Measurements from ENCODE around the gene ACSS3. TPM values are rescaled to one million over a fixed set of nuclear protein-coding genes. Genes with fewer than 3 reads are reported as not detected.
"Not testable (repeated sequence)": the region's sequence is repeated elsewhere in the genome, so short reads cannot be mapped to it uniquely, and the experiment has no call there.

The ACSS3 gene
- total RNA-seq, 4 donors from 2014 or later: 78.1 to 106 (median 83.8) TPM

- no peaks in the 10 kb centered on the region for H3K9me3 ChIP-seq
- no peaks in the 10 kb centered on the region for H3K27me3 ChIP-seq
- peaks cover 0 to 1% (median 0%) of the 10 kb centered on the region in 3 donors for H3K36me3 ChIP-seq
- no peak overlapping the region for H3K27ac ChIP-seq
- no peak overlapping the region for H3K4me3 ChIP-seq
- H3K4me1 ChIP-seq: peaks cover 0 to 16% (median 2%) of the 10 kb centered on the region in 4 donors
- no peak for DNase-seq (ENCODE audit: low spot score in 2 of 2)
- TF ChIP-seq EP300 (IDR thresholded peaks at IDR 0.05) (no peak), CTCF (IDR thresholded peaks at IDR 0.05) (no peak), POLR2A (IDR thresholded peaks at IDR 0.05) (no peak)
These were observed 131.1 kb downstream of the ACSS3 start for GRCh38 chr12:81209012-81209411.

- H3K9me3 ChIP-seq; H3K4me3 ChIP-seq; DNase-seq (ENCODE audit: low spot score in 2 of 2); H3K36me3 ChIP-seq; H3K27me3 ChIP-seq; H3K27ac ChIP-seq: not testable (repeated sequence)
- H3K4me1 ChIP-seq: peaks cover 0 to 16% (median 2%) of the 10 kb centered on the region in 4 donors
- WGBS, 2 donors: 88 to 89% methylated on average over 2 of the region's 2 CpGs
These were observed 131.9 kb downstream of the ACSS3 start for GRCh38 chr12:81209772-81210225.

- DNase-seq (ENCODE audit: low spot score in 2 of 2): no peak
These were observed 133.4 kb downstream of the ACSS3 start for GRCh38 chr12:81211306-81211705.

GRCh38 chr12:81212996-81213696 lies 135.3 kb downstream of the ACSS3 start:
- H3K27ac ChIP-seq: no peak overlapping the region
- peaks cover 0 to 21% (median 0%) of the 10 kb centered on the region in 3 donors for H3K36me3 ChIP-seq
- H3K9me3 ChIP-seq: no peaks in the 10 kb centered on the region
- DNase-seq (ENCODE audit: low spot score in 2 of 2): no peak
- H3K4me1 ChIP-seq: peaks cover 0 to 14% (median 2%) of the 10 kb centered on the region in 4 donors
- WGBS, 2 donors: 60 to 67% methylated on average over 4 of the region's 4 CpGs
- TF ChIP-seq EP300 (IDR thresholded peaks at IDR 0.05): no peak
- TF ChIP-seq CTCF (IDR thresholded peaks at IDR 0.05): no peak
- no peak for TF ChIP-seq POLR2A (IDR thresholded peaks at IDR 0.05)
- H3K27me3 ChIP-seq: no peaks in the 10 kb centered on the region
- no peak overlapping the region for H3K4me3 ChIP-seq

More at GRCh38 chr12:81211306-81211705, 133.4 kb downstream of the ACSS3 start:
- Histone ChIP-seq H3K36me3 (peaks cover 0 to 15% (median 0%) of the 10 kb centered on the region in 3 donors), H3K27ac (no peak overlapping the region), H3K9me3 (no peaks in the 10 kb centered on the region), H3K4me3 (no peak overlapping the region), H3K4me1 (peaks cover 0 to 16% (median 2%) of the 10 kb centered on the region in 4 donors), H3K27me3 (no peaks in the 10 kb centered on the region)
- WGBS, 2 donors: 97 to 100% methylated on average over 1 of the region's 1 CpG
- TF ChIP-seq POLR2A (IDR thresholded peaks at IDR 0.05) (no peak), CTCF (IDR thresholded peaks at IDR 0.05) (no peak), EP300 (IDR thresholded peaks at IDR 0.05) (no peak)

- Histone ChIP-seq H3K36me3 (peaks cover 0 to 21% (median 0%) of the 10 kb centered on the region in 3 donors), H3K4me3 (no peak overlapping the region), H3K27ac (no peak overlapping the region), H3K4me1 (no peaks in the 10 kb centered on the region), H3K9me3 (no peaks in the 10 kb centered on the region), H3K27me3 (no peaks in the 10 kb centered on the region)
- WGBS, 2 donors: 89 to 92% methylated on average over 3 of the region's 3 CpGs
- TF ChIP-seq EP300 (IDR thresholded peaks at IDR 0.05) (no peak), POLR2A (IDR thresholded peaks at IDR 0.05) (no peak), CTCF (IDR thresholded peaks at IDR 0.05) (no peak)
- no peak for DNase-seq (ENCODE audit: low spot score in 2 of 2)
These were observed 138.9 kb downstream of the ACSS3 start for GRCh38 chr12:81216739-81217138.
